ENCODE data around the gene ZNF799.

DNA sequence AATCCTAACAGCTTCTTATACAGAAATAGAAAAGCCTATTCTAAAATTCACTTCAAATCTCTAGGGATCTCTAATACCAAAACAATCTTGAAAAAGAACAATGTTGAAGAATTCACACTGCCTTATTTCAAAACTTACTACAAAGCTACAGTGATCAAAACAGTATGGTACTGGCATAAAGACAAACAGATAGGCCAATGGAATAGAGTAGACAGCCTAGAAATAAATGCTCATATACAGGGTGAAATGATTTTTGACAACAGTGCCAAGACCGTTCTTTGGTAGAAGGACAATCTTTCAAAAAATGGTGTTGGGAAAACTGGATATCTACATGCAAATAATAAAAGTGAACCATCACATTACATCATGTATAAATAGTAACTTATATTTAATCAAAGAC is 55.9 kb downstream of the ZNF799 start:
- no peak for TF ChIP-seq CTCF (IDR thresholded peaks at IDR 0.05 in 4 of 5, conservative IDR thresholded peaks at IDR 0.05 in 1 of 5)
- no peak for TF ChIP-seq POLR2A (IDR thresholded peaks at IDR 0.05)
